Measurements from ENCODE around the gene BLMH. TPM values are rescaled to one million over a fixed set of nuclear protein-coding genes. Genes with fewer than 3 reads are reported as not detected.

Gene BLMH
- total and polyA plus RNA-seq, 2 donors (not counting 3 experiments of a cell fraction or from before 2014, with no cell fraction given): 24.6 to 65.8 TPM

- Histone ChIP-seq H3K4me3 (replicated peaks in 1 of 3; ENCODE audit: insufficient read depth in 1 of 3, low read depth in 1 of 3, low read length in 3 of 3) (no peak overlapping the region), H3K4me1 (ENCODE audit: control insufficient read depth, extremely low read depth, insufficient read depth, low read length) (peaks cover 20% of the 10 kb centered on the region), H3K9me3 (replicated peaks; ENCODE audit: control insufficient read depth, insufficient read depth, low read length) (no peaks in the 10 kb centered on the region), H3K9ac (replicated peaks; ENCODE audit: extremely low read depth, insufficient read depth, low read length) (no peak overlapping the region), H3K79me2 (ENCODE audit: control insufficient read depth, insufficient read depth, low read length) (no peaks in the 10 kb centered on the region), H3K27me3 (ENCODE audit: control insufficient read depth in 2 of 2, insufficient read depth in 2 of 2, low read length in 2 of 2) (no peaks in the 10 kb centered on the region), H4K20me1 (replicated peaks; ENCODE audit: control insufficient read depth, extremely low read depth, insufficient read depth, low read length) (no peaks in the 10 kb centered on the region), H3K9me1 (replicated peaks; ENCODE audit: control insufficient read depth, extremely low read depth, insufficient read depth, low read length) (no peaks in the 10 kb centered on the region), H3K4me2 (ENCODE audit: insufficient read depth, low read length) (no peak overlapping the region), H2AFZ (ENCODE audit: low read depth, low read length) (no peak overlapping the region), H3K27ac (ENCODE audit: insufficient read depth, low read depth, low read length) (no peak overlapping the region), H3K36me3 (ENCODE audit: control insufficient read depth in 2 of 2, extremely low read depth in 1 of 2, insufficient read depth in 2 of 2, low read length in 2 of 2) (no peaks in the 10 kb centered on the region)
- TF ChIP-seq MYC (IDR thresholded peaks at IDR 0.05; ENCODE audit: low read depth, low read length): no peak
- no peak for TF ChIP-seq MAX (IDR thresholded peaks at IDR 0.05; ENCODE audit: insufficient read depth, insufficient read length)
- no peak for TF ChIP-seq FOS (IDR thresholded peaks at IDR 0.05; ENCODE audit: borderline replicate concordance, insufficient read depth, low read length)
- no peak for TF ChIP-seq POLR2AphosphoS5 (IDR thresholded peaks at IDR 0.05; ENCODE audit: insufficient read depth, low read depth, low read length)
- TF ChIP-seq CTCF (IDR thresholded peaks at IDR 0.05; ENCODE audit: extremely low read depth in 1 of 2, insufficient read depth in 1 of 2, low read depth in 1 of 2, low read length in 2 of 2): no peak
- no peak for TF ChIP-seq JUN (IDR thresholded peaks at IDR 0.05; ENCODE audit: borderline replicate concordance, insufficient read depth, insufficient read length, low read depth)
- TF ChIP-seq GATA2 (IDR thresholded peaks at IDR 0.05; ENCODE audit: insufficient read depth, insufficient read length, low read depth, low read length): no peak
- TF ChIP-seq EZH2 (IDR thresholded peaks at IDR 0.05; ENCODE audit: borderline replicate concordance, low read depth, low read length, severe bottlenecking): no peak
- TF ChIP-seq POLR2A (IDR thresholded peaks at IDR 0.05; ENCODE audit: low read depth, low read length): no peak
- no peak for DNase-seq (ENCODE audit: low read depth, low spot score)
- FAIRE-seq: no peak
- no TSS peak for BruUV-seq (replicated peaks)
- intact Hi-C loops (cut with micrococcal nuclease) (loop anchor here (2.0 kb wide), 1 partner anchor 45 kb away; no protein-coding TSS in a partner anchor), dilution Hi-C loops (cut with MboI; ENCODE audit: extremely low pct_ligation_motif_present, low sequenced_read_pairs) (no loop called here)
- CTCF ChIA-PET: interaction anchor here (1.4 to 4.8 kb wide), 8 partner anchors 10 to 233 kb away, joined by 4 to 49 read pairs (median 16); partner anchors contain the start of gene BLMH
- POLR2A ChIA-PET: interaction anchor here (0.5 kb wide), 1 partner anchor 11 kb away, joined by 3 read pairs; no protein-coding TSS in a partner anchor
Observed at GRCh38 chr17:30337393-30337999, 45.8 kb upstream of the BLMH start.

Data from endothelial cell of umbilical vein (primary cell).